ENCODE measurements around the gene GPR42. TPM values are rescaled to one million over a fixed set of nuclear protein-coding genes. Genes with fewer than 3 reads are reported as not detected.

Gene GPR42
- total and polyA plus RNA-seq, 10 of the 15 experiments (the other 5 are each of a cell fraction or from before 2014, with no cell fraction given) = 0.13 TPM; not detected in 9

Small RNA genes lying within 50 kb of the gene (microRNA-seq; reads per million reads assigned to microRNA genes)
- gene MIR5196 = 6.6 reads per million, percentile 35 among the genes with 10 or more reads in this experiment

Small RNA genes lying within 50 kb of the gene (small RNA-seq; reads per million reads assigned to genes)
- not detected for gene RN7SL491P

Other genes with a start within 250 kb of the GPR42 start
Only the 7 nearest of the 21 such genes appear.
- 80.2 and 94.2 TPM in 2 replicates for gene USF2, start 102.1 kb upstream of the GPR42 start, total RNA-seq (2014; rRNA removed)
- 49.2 and 62.2 TPM in 2 replicates for gene USF2, start 102.1 kb upstream of the GPR42 start, total RNA-seq (2014; rRNA removed; fragmentation: Illumina TruSeq; extraction: Trizol)
- 131 and 143 TPM in 2 replicates for gene USF2, start 102.1 kb upstream of the GPR42 start, total RNA-seq (2021)
- 108 and 157 TPM in 2 replicates for gene USF2, start 102.1 kb upstream of the GPR42 start, polyA plus RNA-seq (2011; rRNA removed)
- gene USF2, start 102.1 kb upstream of the GPR42 start, polyA plus RNA-seq (2014; fragmentation: Illumina TruSeq; extraction: Trizol) = 47.1 and 68.9 TPM in 2 replicates
- 1 to 10 TPM in 1 of 2 experiments, under 1 TPM in 1; 0.56 to 2.1 TPM for gene USF2, start 102.1 kb upstream of the GPR42 start, polyA plus RNA-seq (2014; fragmentation: Nextera tagmentation; extraction: Ambion mirVana)
- 131 and 157 TPM in 2 replicates for gene USF2, start 102.1 kb upstream of the GPR42 start, polyA plus RNA-seq (2014; rRNA removed)
- gene USF2, start 102.1 kb upstream of the GPR42 start, polyA plus RNA-seq (2016; fragmentation: Nextera tagmentation; extraction: Ambion mirVana) = 10 to 100 TPM; 13.4 to 13.6 TPM
- 0.45 TPM in 1 of 2 replicates, not detected in the other for gene HAMP, start 88.5 kb upstream of the GPR42 start, total RNA-seq (2014; rRNA removed)
- gene HAMP, start 88.5 kb upstream of the GPR42 start, total RNA-seq (2014; rRNA removed; fragmentation: Illumina TruSeq; extraction: Trizol) = 0.36 TPM in 1 of 2 replicates, not detected in the other
- not detected in 2 replicates for gene HAMP, start 88.5 kb upstream of the GPR42 start, total RNA-seq (2021)
- gene HAMP, start 88.5 kb upstream of the GPR42 start, polyA plus RNA-seq (2011; rRNA removed) = 0.03 TPM in 1 of 2 replicates, not detected in the other
- 0.10 TPM in 1 of 2 replicates, not detected in the other for gene HAMP, start 88.5 kb upstream of the GPR42 start, polyA plus RNA-seq (2014; fragmentation: Illumina TruSeq; extraction: Trizol)
- gene HAMP, start 88.5 kb upstream of the GPR42 start, polyA plus RNA-seq (2014; fragmentation: Nextera tagmentation; extraction: Ambion mirVana) = under 1 TPM; 0.58 to 0.71 TPM
- 0.53 TPM in 1 of 2 replicates, not detected in the other for gene HAMP, start 88.5 kb upstream of the GPR42 start, polyA plus RNA-seq (2014; rRNA removed)
- under 1 TPM; 0.23 to 0.63 TPM for gene HAMP, start 88.5 kb upstream of the GPR42 start, polyA plus RNA-seq (2016; fragmentation: Nextera tagmentation; extraction: Ambion mirVana)
- 0.11 and 0.17 TPM in 2 replicates for gene MAG, start 78.9 kb upstream of the GPR42 start, total RNA-seq (2014; rRNA removed)
- gene MAG, start 78.9 kb upstream of the GPR42 start, total RNA-seq (2014; rRNA removed; fragmentation: Illumina TruSeq; extraction: Trizol) = 0.05 and 0.09 TPM in 2 replicates
- 0.27 and 0.56 TPM in 2 replicates for gene MAG, start 78.9 kb upstream of the GPR42 start, total RNA-seq (2021)
- 0.03 and 0.23 TPM in 2 replicates for gene MAG, start 78.9 kb upstream of the GPR42 start, polyA plus RNA-seq (2011; rRNA removed)
- 0.06 TPM in 2 replicates for gene MAG, start 78.9 kb upstream of the GPR42 start, polyA plus RNA-seq (2014; fragmentation: Illumina TruSeq; extraction: Trizol)
- gene MAG, start 78.9 kb upstream of the GPR42 start, polyA plus RNA-seq (2014; fragmentation: Nextera tagmentation; extraction: Ambion mirVana) = not detected
- gene MAG, start 78.9 kb upstream of the GPR42 start, polyA plus RNA-seq (2014; rRNA removed) = 0.63 and 0.82 TPM in 2 replicates
- gene MAG, start 78.9 kb upstream of the GPR42 start, polyA plus RNA-seq (2016; fragmentation: Nextera tagmentation; extraction: Ambion mirVana) = under 1 TPM; 0.16 to 0.23 TPM
- 238 and 245 TPM in 2 replicates for gene CD22, start 41.9 kb upstream of the GPR42 start, total RNA-seq (2014; rRNA removed)
- gene CD22, start 41.9 kb upstream of the GPR42 start, total RNA-seq (2014; rRNA removed; fragmentation: Illumina TruSeq; extraction: Trizol) = 124 and 140 TPM in 2 replicates
- 261 and 294 TPM in 2 replicates for gene CD22, start 41.9 kb upstream of the GPR42 start, total RNA-seq (2021)
- 216 and 271 TPM in 2 replicates for gene CD22, start 41.9 kb upstream of the GPR42 start, polyA plus RNA-seq (2011; rRNA removed)
- gene CD22, start 41.9 kb upstream of the GPR42 start, polyA plus RNA-seq (2014; fragmentation: Illumina TruSeq; extraction: Trizol) = 288 and 344 TPM in 2 replicates
- gene CD22, start 41.9 kb upstream of the GPR42 start, polyA plus RNA-seq (2014; fragmentation: Nextera tagmentation; extraction: Ambion mirVana) = 10 to 100 TPM; 23.0 to 24.4 TPM
- 316 and 325 TPM in 2 replicates for gene CD22, start 41.9 kb upstream of the GPR42 start, polyA plus RNA-seq (2014; rRNA removed)
- 10 to 100 TPM; 78.2 to 81.0 TPM for gene CD22, start 41.9 kb upstream of the GPR42 start, polyA plus RNA-seq (2016; fragmentation: Nextera tagmentation; extraction: Ambion mirVana)
- 0.27 and 0.28 TPM in 2 replicates for gene FFAR1, start 23.2 kb upstream of the GPR42 start, total RNA-seq (2014; rRNA removed)
- gene FFAR1, start 23.2 kb upstream of the GPR42 start, total RNA-seq (2014; rRNA removed; fragmentation: Illumina TruSeq; extraction: Trizol) = 0.13 TPM in 1 of 2 replicates, not detected in the other
- 0.43 and 0.62 TPM in 2 replicates for gene FFAR1, start 23.2 kb upstream of the GPR42 start, total RNA-seq (2021)
- gene FFAR1, start 23.2 kb upstream of the GPR42 start, polyA plus RNA-seq (2011; rRNA removed) = 0.13 and 0.15 TPM in 2 replicates
- 0.10 TPM in 1 of 2 replicates, not detected in the other for gene FFAR1, start 23.2 kb upstream of the GPR42 start, polyA plus RNA-seq (2014; fragmentation: Illumina TruSeq; extraction: Trizol)
- gene FFAR1, start 23.2 kb upstream of the GPR42 start, polyA plus RNA-seq (2014; fragmentation: Nextera tagmentation; extraction: Ambion mirVana) = under 1 TPM; 0.05 to 0.07 TPM
- 0.32 and 0.51 TPM in 2 replicates for gene FFAR1, start 23.2 kb upstream of the GPR42 start, polyA plus RNA-seq (2014; rRNA removed)
- not detected for gene FFAR1, start 23.2 kb upstream of the GPR42 start, polyA plus RNA-seq (2016; fragmentation: Nextera tagmentation; extraction: Ambion mirVana)
- not detected in 2 replicates for gene FFAR3, start 12.6 kb upstream of the GPR42 start, total RNA-seq (2014; rRNA removed)
- gene FFAR3, start 12.6 kb upstream of the GPR42 start, total RNA-seq (2014; rRNA removed; fragmentation: Illumina TruSeq; extraction: Trizol) = not detected in 2 replicates
- 0.18 TPM in 1 of 2 replicates, not detected in the other for gene FFAR3, start 12.6 kb upstream of the GPR42 start, total RNA-seq (2021)
- not detected in 2 replicates for gene FFAR3, start 12.6 kb upstream of the GPR42 start, polyA plus RNA-seq (2011; rRNA removed)
- gene FFAR3, start 12.6 kb upstream of the GPR42 start, polyA plus RNA-seq (2014; fragmentation: Illumina TruSeq; extraction: Trizol) = 0.15 TPM in 1 of 2 replicates, not detected in the other
- not detected for gene FFAR3, start 12.6 kb upstream of the GPR42 start, polyA plus RNA-seq (2014; fragmentation: Nextera tagmentation; extraction: Ambion mirVana)
- gene FFAR3, start 12.6 kb upstream of the GPR42 start, polyA plus RNA-seq (2014; rRNA removed) = not detected in 2 replicates
- not detected for gene FFAR3, start 12.6 kb upstream of the GPR42 start, polyA plus RNA-seq (2016; fragmentation: Nextera tagmentation; extraction: Ambion mirVana)
- gene FFAR2, start 77.2 kb downstream of the GPR42 start, total RNA-seq (2014; rRNA removed) = 2.8 and 2.9 TPM in 2 replicates
- gene FFAR2, start 77.2 kb downstream of the GPR42 start, total RNA-seq (2014; rRNA removed; fragmentation: Illumina TruSeq; extraction: Trizol) = 1.9 and 2.5 TPM in 2 replicates
- gene FFAR2, start 77.2 kb downstream of the GPR42 start, total RNA-seq (2021) = 2.3 and 2.8 TPM in 2 replicates
- 0.05 and 0.06 TPM in 2 replicates for gene FFAR2, start 77.2 kb downstream of the GPR42 start, polyA plus RNA-seq (2011; rRNA removed)
- gene FFAR2, start 77.2 kb downstream of the GPR42 start, polyA plus RNA-seq (2014; fragmentation: Illumina TruSeq; extraction: Trizol) = 2.5 and 4.0 TPM in 2 replicates
- 1 to 10 TPM; 1.8 to 3.1 TPM for gene FFAR2, start 77.2 kb downstream of the GPR42 start, polyA plus RNA-seq (2014; fragmentation: Nextera tagmentation; extraction: Ambion mirVana)
- 2.8 and 3.1 TPM in 2 replicates for gene FFAR2, start 77.2 kb downstream of the GPR42 start, polyA plus RNA-seq (2014; rRNA removed)
- 1 to 10 TPM in 1 of 2 experiments, under 1 TPM in 1; 0.53 to 1.1 TPM for gene FFAR2, start 77.2 kb downstream of the GPR42 start, polyA plus RNA-seq (2016; fragmentation: Nextera tagmentation; extraction: Ambion mirVana)

Measured in GM12878 (cell line).